Neural cell (in vitro differentiated cells): Measurements from ENCODE around the gene SH3BP4. TPM values are rescaled to one million over a fixed set of nuclear protein-coding genes. Genes with fewer than 3 reads are reported as not detected.

Experiments used
- H2AFZ ChIP-seq: fragments of 200-600, 300-800 bp; sonication (generic), shearing (Covaris generic); 2 replicates; pipeline ENCODE4 v1.6.0; 2014; ENCODE audit warnings: low read depth, mild to moderate bottlenecking, antibody characterized with exemption, low read length, moderate library complexity
- H3F3A ChIP-seq: fragments of 200-600 bp; shearing (Covaris generic); 2 replicates; pipeline ENCODE4 v1.6.1; 2016; ENCODE audit warnings: mild to moderate bottlenecking, moderate library complexity, mixed read lengths, antibody characterized with exemption, low read length; ENCODE audit not compliant: insufficient read depth, poor library complexity, severe bottlenecking
- H3K27ac ChIP-seq: fragments of 200-600, 300-800 bp; sonication (generic), shearing (Covaris generic); 2 replicates; pipeline ENCODE4 v1.5.1; 2014; ENCODE audit warnings: mild to moderate bottlenecking, low read length, moderate library complexity
- H3K27me3 ChIP-seq: fragments of 300-800, 200-600 bp; sonication (generic), shearing (Covaris generic); 2 replicates; pipeline ENCODE4 v1.6.0; 2014; ENCODE audit warnings: mild to moderate bottlenecking, low read depth, low read length, moderate library complexity; ENCODE audit not compliant: insufficient read depth
- H3K36me3 ChIP-seq: fragments of 300-800, 200-600 bp; sonication (generic), shearing (Covaris generic); 2 replicates; pipeline ENCODE4 v1.5.1; 2014; ENCODE audit warnings: mild to moderate bottlenecking, antibody characterized with exemption, low read length, moderate library complexity; ENCODE audit not compliant: insufficient read depth
- H3K4me2 ChIP-seq: fragments of 300-800, 200-600 bp; sonication (generic), shearing (Covaris generic); 2 replicates; pipeline ENCODE4 v1.6.0; 2014; ENCODE audit warnings: mild to moderate bottlenecking, low read length
- H3K4me3 ChIP-seq: fragments of 300-800, 200-600 bp; sonication (generic), shearing (Covaris generic); 2 replicates; pipeline ENCODE4 v1.5.1; 2014; ENCODE audit warnings: mild to moderate bottlenecking, low read length, moderate library complexity
- H3K79me2 ChIP-seq: fragments of 200-600 bp; shearing (Covaris generic); replicated peaks from 2 replicates; pipeline ENCODE4 v1.6.0; 2014; ENCODE audit warnings: mild to moderate bottlenecking, low read length, moderate library complexity; ENCODE audit not compliant: insufficient read depth
- H3K9ac ChIP-seq: fragments of 300-800, 200-600 bp; sonication (generic), shearing (Covaris generic); 2 replicates; pipeline ENCODE4 v1.6.1; 2016; ENCODE audit warnings: mild to moderate bottlenecking, low read length, mixed read lengths
- H3K9me2 ChIP-seq: fragments of 200-600 bp; shearing (Covaris generic); 2 replicates; pipeline ENCODE4 v1.6.1; 2016; ENCODE audit warnings: mild to moderate bottlenecking, low read length, mixed read lengths; ENCODE audit not compliant: insufficient read depth
- H3K9me3 ChIP-seq: fragments of 200-600, 300-800 bp; sonication (generic), shearing (Covaris generic); 2 replicates; pipeline ENCODE4 v1.6.1; 2016; ENCODE audit warnings: mild to moderate bottlenecking, mixed run types, low read length, moderate library complexity, mixed read lengths
- H4K20me1 ChIP-seq: fragments of 200-600 bp; shearing (Covaris generic); 2 replicates; pipeline ENCODE4 v1.6.1; 2016; ENCODE audit warnings: mild to moderate bottlenecking, mixed run types; ENCODE audit not compliant: insufficient read depth
- EP300 ChIP-seq: fragments of 450-650 bp; conservative IDR thresholded peaks from 2 replicates; pipeline ENCODE4 v1.6.1; 2014; ENCODE audit warnings: antibody characterized with exemption, mild to moderate bottlenecking, moderate library complexity; ENCODE audit not compliant: poor library complexity, severe bottlenecking
- EZH2 ChIP-seq: fragments of 200-600, 300-800 bp; shearing (Covaris generic), sonication (generic); IDR thresholded peaks from 2 replicates; pipeline ENCODE4 v1.6.1; 2014; ENCODE audit warnings: antibody characterized with exemption, low read length, borderline replicate concordance, mild to moderate bottlenecking; ENCODE audit not compliant: insufficient read depth, poor library complexity, severe bottlenecking
- MXI1 ChIP-seq: fragments of 450-650 bp; conservative IDR thresholded peaks from 2 replicates; pipeline ENCODE4 v1.6.1; 2014; ENCODE audit warnings: antibody characterized with exemption, mild to moderate bottlenecking; ENCODE audit not compliant: poor library complexity, severe bottlenecking
- POLR2AphosphoS5 ChIP-seq: IDR thresholded peaks from 2 replicates; pipeline ENCODE4 v1.6.1; 2012
- RAD21 ChIP-seq: fragments of 450-650 bp; conservative IDR thresholded peaks from 2 replicates; pipeline ENCODE4 v1.6.1; 2014; ENCODE audit warnings: antibody characterized with exemption, mild to moderate bottlenecking, moderate library complexity
- SMC3 ChIP-seq: fragments of 450-650 bp; conservative IDR thresholded peaks from 2 replicates; pipeline ENCODE4 v1.6.1; 2014; ENCODE audit warnings: antibody characterized with exemption, mild to moderate bottlenecking, moderate library complexity; ENCODE audit not compliant: poor library complexity
- TAF1 ChIP-seq: IDR thresholded peaks from 2 replicates; pipeline ENCODE4 v1.6.1; 2012; ENCODE audit warnings: low read depth
- polyA plus RNA-seq: library from polyadenylated mRNA; depleted of rRNA; stranded (reverse); fragments of >200 nt; gene quantifications from 2 replicates; pipeline ENCODE4 v1.2.3, GENCODE V29; 2014
- TF ChIP-seq, protein P1 (sequence below): IDR thresholded peaks from 2 replicates; pipeline ENCODE4 v1.6.1; 2012; ENCODE audit warnings: borderline replicate concordance
- TF ChIP-seq, protein P2 (sequence below): fragments of 450-650 bp; IDR thresholded peaks from 2 replicates; pipeline ENCODE4 v1.5.1; 2014; ENCODE audit warnings: antibody characterized with exemption, mild to moderate bottlenecking, moderate library complexity; ENCODE audit not compliant: poor library complexity, severe bottlenecking

Gene SH3BP4
- polyA plus RNA-seq, 1 donor from 2014 or later, result 3.3 TPM

DNA sequence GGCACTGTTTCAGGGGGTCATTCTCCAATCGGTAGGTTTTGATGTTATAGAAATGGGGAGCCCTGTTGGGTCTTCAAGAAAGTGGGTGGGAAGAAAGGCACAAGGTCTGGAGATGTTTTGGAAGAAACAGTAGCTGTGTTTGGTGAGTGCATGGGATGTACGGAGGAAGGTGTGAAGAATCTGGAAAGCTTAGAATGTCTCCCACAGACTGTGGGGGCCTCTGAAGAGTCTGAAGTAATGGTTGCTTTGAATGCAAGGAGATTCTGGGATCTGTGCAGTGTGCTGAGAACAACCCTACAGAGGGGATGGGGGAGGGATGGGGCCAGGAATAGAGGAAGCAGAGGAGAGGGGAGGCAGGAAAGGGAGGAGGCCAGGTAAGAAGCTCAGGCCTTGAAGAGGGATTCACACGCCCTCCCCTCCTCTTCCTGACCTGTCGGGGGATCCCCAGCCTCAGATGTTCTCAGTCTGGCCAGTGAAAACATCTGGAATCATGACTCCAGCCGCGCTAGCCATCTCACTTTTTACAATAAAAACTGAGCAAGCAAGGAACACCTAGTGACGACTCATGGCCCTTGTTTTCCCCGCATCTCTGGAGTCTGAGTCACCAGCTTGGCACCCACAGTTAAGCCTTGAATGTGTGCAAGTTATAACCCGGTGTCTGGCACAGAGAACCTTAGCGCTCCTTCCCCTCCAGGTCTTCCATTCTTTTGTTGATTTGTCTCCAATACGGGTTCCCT, 74.2 kb downstream of the SH3BP4 start:
- Histone ChIP-seq H3K27ac (no peak overlapping the region), H3K4me2 (no peak overlapping the region), H3F3A (no peaks in the 10 kb centered on the region), H3K9ac (no peak overlapping the region), H4K20me1 (no peaks in the 10 kb centered on the region), H3K27me3 (no peaks in the 10 kb centered on the region), H3K9me2 (no peaks in the 10 kb centered on the region), H3K36me3 (no peaks in the 10 kb centered on the region), H2AFZ (no peak overlapping the region), H3K4me3 (no peak overlapping the region), H3K79me2 (peaks cover 2% of the 10 kb centered on the region), H3K9me3 (no peaks in the 10 kb centered on the region)
- TF ChIP-seq EZH2 (no peak), TAF1 (no peak), EP300 (no peak), RAD21 (no peak), POLR2AphosphoS5 (no peak), MXI1 (no peak), SMC3 (no peak)
- TF ChIP-seq, protein P1, sequence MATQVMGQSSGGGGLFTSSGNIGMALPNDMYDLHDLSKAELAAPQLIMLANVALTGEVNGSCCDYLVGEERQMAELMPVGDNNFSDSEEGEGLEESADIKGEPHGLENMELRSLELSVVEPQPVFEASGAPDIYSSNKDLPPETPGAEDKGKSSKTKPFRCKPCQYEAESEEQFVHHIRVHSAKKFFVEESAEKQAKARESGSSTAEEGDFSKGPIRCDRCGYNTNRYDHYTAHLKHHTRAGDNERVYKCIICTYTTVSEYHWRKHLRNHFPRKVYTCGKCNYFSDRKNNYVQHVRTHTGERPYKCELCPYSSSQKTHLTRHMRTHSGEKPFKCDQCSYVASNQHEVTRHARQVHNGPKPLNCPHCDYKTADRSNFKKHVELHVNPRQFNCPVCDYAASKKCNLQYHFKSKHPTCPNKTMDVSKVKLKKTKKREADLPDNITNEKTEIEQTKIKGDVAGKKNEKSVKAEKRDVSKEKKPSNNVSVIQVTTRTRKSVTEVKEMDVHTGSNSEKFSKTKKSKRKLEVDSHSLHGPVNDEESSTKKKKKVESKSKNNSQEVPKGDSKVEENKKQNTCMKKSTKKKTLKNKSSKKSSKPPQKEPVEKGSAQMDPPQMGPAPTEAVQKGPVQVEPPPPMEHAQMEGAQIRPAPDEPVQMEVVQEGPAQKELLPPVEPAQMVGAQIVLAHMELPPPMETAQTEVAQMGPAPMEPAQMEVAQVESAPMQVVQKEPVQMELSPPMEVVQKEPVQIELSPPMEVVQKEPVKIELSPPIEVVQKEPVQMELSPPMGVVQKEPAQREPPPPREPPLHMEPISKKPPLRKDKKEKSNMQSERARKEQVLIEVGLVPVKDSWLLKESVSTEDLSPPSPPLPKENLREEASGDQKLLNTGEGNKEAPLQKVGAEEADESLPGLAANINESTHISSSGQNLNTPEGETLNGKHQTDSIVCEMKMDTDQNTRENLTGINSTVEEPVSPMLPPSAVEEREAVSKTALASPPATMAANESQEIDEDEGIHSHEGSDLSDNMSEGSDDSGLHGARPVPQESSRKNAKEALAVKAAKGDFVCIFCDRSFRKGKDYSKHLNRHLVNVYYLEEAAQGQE, result no peak
- TF ChIP-seq, protein P2, sequence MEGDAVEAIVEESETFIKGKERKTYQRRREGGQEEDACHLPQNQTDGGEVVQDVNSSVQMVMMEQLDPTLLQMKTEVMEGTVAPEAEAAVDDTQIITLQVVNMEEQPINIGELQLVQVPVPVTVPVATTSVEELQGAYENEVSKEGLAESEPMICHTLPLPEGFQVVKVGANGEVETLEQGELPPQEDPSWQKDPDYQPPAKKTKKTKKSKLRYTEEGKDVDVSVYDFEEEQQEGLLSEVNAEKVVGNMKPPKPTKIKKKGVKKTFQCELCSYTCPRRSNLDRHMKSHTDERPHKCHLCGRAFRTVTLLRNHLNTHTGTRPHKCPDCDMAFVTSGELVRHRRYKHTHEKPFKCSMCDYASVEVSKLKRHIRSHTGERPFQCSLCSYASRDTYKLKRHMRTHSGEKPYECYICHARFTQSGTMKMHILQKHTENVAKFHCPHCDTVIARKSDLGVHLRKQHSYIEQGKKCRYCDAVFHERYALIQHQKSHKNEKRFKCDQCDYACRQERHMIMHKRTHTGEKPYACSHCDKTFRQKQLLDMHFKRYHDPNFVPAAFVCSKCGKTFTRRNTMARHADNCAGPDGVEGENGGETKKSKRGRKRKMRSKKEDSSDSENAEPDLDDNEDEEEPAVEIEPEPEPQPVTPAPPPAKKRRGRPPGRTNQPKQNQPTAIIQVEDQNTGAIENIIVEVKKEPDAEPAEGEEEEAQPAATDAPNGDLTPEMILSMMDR, result no peak

DNA sequence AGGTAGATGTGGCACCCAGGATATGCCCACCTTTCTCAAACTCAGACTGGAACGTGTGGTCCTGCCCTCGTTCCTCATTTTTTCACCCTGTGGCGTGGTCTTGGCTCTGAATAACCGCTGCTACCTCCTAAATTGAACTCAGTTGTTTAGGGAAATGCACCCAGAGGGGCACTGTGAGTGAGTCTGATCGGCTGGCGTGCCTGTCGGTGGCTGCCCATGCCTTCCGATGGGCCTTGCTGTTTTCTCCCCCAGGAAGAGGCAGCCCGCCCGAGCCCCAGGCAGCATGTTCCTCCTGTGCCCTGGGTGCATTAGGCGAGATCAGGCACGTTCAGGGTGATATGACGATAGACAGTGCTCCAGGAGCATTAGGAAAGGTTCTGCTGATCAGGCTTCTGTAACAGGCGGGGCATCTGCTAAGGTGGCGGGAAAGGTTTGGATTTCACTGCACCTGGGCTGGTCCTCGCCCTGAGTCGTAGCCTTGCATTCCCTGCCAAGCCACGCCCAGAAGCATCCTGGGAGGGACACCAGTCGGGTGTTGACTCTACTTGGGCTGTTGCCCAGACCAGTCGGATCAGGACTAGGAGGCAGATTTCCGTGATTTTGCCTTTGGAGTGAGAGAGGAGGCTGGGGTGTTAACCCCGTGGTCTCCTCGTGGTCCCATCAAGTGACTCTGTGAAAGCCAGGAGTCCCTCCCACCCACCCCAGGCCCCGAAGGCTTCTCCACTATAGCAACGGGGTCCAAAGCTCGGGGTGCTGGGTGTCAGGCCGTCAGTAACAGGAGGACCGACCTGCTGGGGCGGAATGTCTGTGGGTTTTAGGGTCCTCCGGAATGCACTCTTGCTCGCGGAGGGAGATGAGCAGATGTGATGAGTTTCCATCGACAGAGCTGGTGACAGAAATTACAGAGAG, 75.1 kb downstream of the SH3BP4 start:
- Histone ChIP-seq H4K20me1 (no peaks in the 10 kb centered on the region), H3F3A (no peaks in the 10 kb centered on the region), H3K27ac (no peak overlapping the region), H2AFZ (no peak overlapping the region), H3K9me3 (no peaks in the 10 kb centered on the region), H3K79me2 (peaks cover 2% of the 10 kb centered on the region), H3K9me2 (no peaks in the 10 kb centered on the region), H3K4me2 (no peak overlapping the region), H3K4me3 (no peak overlapping the region), H3K27me3 (no peaks in the 10 kb centered on the region), H3K9ac (no peak overlapping the region), H3K36me3 (no peaks in the 10 kb centered on the region)
- TF ChIP-seq POLR2AphosphoS5 (no peak), SMC3 (no peak), RAD21 (no peak), TAF1 (no peak), MXI1 (no peak), EZH2 (no peak), EP300 (no peak)
- TF ChIP-seq, protein P1, result no peak
- TF ChIP-seq, protein P2, result no peak
